Measurements from ENCODE around the gene KLKB1.
"Not testable (repeated sequence)": the region's sequence is repeated elsewhere in the genome, so short reads cannot be mapped to it uniquely, and the experiment has no call there.

The KLKB1 gene

DNA sequence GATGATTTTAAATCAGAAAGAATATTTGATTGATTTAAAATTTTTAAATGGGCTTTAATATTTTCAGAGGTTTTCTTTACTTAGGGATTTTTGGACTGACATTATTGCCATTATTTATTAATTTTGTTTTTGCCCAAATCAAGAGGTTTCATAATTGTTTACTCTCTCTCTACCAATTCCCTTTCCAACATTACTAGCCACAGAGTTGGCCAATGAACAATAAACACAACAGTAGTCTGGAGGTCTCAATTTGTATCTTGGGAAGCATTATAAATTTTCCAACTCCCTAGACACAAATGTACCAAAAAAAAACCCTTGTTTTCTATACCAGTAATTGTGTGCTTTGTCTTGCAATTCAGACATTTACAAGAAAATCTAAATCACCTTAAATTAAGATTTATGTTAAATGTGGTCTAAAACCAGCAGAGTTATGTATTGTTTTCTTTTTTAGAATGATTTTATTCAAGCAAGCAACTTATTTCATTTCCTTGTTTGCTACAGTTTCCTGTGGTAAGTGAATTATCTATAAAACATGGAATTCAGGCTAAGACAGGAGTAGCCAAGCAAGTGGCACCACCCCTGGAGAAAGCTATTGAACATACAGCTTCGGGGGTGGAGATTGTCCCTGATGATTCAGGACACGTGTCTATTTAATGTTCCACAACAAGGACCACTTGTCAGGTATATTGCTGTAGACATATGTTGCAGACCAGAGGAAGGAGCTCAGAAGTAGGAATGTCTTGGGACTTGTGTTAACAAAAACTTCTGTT, 622 bp downstream of the KLKB1 start:
- DNase-seq, result no peak

DNA sequence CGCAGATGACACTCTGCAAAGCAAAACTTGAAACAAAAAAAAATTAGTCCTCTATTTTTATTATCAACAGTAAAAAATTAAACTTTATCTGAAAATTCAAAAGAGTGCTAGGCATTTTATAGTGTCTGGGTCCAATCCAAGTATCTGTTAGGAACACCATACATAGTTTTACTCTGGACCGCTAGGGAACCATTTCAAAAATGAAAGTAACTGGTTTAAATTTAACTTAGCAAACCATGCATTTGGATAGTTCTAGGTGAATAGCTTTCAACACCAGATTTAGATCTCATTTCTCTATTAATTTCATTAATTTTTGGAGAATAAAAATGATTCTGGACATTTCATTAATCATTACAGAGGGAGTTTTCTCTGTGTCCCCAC, 1.2 kb downstream of the KLKB1 start:
- no peak for DNase-seq

DNA sequence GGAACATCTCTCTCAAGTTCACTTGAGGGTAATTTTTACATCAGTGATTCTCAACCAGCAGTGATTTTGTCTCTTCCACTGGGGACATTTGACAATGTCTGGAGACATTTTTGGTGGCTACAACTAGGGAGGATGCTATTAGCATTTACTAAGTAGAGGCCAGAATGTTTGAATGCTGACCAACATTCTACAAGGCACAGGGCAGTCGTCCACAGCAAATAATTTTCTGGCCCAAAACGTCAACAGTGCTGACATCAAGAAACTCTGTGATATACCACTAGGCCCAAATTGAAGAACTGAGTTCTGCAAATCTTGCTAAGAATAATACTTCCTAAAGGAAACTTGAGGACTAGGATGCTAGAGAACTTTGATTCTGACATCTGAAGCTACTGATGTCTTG, 7.1 kb downstream of the KLKB1 start:
- no peak for DNase-seq

DNA sequence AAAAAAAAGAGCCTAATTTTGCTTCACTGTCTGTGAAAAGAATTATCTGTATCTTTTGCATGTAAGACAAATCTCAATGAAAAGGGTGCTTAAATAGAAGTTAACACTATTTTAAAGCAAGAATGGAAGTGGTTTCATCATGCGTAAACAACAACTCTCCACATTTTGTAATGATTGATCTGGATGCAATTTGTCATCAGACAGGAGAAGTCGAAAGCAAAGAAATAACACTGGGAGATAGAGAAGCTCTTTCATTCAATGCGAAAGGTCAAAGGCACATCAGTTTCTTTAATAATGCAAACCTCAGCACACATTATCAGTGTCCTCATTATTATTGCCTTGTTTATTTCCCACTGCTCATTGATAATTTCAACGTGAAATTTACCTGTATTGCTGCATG, 8.8 kb downstream of the KLKB1 start:
- no peak for DNase-seq

DNA sequence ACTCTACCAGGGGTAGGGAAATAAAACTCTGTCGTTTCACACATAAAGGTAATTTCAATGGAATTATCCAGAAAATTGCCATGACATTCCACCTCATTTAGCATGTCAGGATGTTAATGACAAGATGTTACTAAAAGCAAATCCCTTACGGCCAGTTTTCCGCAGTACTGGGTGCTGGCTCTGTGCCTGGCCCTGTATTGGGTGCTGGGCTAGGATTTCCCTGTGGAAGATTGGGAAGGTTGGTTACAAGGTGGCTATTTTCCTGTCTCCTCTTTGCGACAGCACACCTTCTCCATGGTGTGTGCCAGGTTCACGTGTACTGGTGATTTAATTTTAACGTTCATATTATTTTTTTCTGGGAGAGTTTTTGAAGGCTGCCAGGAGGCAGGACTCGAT, 13.1 kb downstream of the KLKB1 start:
- DNase-seq, result no peak

DNA sequence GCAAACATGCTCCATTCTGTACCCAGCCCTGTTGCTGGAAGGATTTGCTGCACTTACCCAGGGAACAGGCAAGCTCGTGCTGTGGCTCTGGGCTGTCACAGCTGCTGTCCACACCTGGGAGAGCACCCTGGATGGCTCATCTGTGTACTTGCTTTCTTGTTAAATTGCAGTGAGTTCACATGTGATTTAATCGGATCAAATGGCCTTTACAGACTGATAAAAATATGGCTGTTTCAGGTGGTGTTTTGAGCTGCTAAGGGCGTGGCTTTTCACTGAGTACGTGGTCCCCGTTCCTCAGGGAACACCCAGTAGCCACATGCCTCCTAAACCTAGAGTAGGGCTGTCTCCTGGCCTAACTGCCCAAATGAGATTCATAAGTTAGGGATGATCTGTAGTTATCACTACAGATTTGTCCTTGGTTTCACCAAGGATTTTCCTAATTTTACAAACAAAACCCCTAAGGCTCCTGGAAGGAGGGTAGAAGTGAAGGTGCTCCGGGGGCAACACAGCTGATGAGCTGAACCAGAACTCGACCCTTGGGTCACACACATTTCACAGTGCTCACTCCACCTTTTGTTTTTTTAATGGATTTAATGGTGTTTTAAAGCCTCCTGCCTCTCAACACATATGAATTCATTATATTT, 13.7 kb downstream of the KLKB1 start:
- no peak for DNase-seq

DNA sequence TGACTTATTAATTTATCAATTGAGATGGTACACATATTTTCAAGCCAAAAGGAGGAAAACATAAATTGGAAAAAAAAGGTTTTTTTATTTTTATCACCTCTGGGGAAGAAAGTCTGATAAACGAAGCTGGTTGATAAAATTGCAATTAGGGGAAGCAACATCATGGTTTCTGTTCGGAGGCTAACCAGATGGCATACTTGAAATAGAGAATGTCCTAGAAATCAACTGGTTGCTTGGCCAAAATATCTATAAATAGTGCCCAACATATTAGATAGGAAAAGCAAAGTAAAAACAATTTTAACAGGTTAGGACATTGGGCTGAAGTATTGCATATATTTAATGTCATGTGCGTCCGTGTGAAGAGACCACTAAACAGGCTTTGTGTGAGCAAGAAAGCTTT, 14.3 kb downstream of the KLKB1 start:
- no peak for DNase-seq

DNA sequence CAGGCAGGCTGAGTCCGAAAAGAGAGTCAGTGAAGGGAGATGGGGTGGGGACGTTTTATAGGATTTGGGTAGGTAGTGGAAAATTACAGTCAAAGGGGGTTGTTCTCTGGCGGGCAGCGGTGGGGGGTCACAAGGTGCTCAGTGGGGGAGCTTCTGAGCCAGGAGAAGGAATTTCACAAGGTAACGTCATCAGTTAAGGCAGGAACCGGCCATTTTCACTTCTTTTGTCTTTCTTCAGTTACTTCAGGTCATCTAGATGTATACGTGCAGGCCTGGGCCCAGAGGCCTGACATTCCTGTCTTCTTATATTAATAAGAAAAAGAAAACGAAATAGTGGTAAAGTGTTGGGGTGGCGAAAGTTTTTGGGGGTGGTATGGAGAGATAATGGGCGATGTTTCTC, 14.7 kb downstream of the KLKB1 start:
- DNase-seq, result not testable (repeated sequence)

DNA sequence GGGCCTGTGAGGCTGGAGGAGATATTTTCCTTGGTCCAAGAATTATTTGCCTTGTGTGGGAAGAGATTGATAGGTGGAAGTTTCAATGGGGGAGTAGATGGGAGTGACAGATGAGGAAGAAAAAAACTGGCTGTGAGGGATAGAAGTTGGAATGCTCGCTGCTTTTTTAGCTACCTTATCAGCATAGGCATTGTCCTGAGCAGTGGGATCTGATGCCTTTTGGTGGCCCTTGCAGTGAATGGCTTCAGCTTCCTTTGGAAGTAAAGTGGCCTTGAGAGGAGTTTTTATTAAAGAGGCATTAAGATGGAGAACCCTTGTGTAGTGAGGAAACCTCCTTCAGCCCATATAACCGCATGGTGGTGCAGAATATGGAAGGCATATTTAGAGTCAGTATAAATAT, 16.0 kb downstream of the KLKB1 start:
- no peak for DNase-seq

DNA sequence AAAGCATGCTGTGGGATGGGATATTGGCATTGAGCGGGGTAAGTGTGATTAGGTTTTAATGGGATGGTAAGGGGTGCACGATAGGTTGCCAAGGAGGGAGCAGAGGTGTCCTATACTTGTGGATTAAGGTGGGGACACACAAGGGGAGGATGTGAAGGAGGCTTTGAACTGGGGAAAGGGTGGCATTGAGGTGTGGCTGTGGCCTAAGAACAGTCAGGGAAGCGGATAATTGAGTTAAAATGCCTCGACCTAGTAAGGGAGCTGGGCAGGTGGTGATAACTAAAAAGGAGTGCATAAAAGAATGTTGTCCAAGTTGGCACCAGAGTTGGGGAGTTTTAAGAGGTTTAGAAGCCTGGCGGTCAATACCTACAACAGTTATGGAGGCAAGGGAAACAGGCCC, 17.5 kb downstream of the KLKB1 start:
- DNase-seq, result no peak

DNA sequence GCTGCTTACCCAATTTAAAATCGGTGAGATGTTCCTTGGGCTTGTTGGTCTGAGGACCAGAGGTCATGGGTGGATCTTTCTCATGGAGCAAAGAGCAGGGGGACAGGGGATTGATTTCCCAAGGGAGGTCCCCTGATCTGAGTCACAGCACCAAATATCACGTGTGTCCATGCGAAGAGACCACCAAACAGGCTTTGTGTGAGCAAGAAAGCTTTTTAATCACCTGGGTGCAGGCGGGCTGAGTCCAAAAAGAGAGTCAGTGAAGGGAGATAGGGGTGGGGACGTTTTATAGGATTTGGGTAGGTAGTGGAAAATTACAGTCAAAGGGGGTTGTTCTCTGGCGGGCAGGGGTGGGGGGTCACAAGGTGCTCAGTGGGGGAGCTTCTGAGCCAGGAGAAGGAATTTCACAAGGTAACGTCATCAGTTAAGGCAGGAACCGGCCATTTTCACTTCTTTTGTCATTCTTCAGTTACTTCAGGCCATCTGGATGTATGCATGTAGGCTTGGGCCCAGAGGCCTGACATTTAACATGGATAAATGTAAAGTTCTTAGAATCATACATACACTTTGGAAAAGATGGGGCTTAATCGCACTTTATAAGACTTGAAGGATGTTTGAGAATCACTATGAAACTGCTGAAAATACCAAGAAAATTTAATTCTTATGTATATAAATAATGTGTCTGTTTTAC, 19.9 kb downstream of the KLKB1 start:
- not testable (repeated sequence) for DNase-seq

DNA sequence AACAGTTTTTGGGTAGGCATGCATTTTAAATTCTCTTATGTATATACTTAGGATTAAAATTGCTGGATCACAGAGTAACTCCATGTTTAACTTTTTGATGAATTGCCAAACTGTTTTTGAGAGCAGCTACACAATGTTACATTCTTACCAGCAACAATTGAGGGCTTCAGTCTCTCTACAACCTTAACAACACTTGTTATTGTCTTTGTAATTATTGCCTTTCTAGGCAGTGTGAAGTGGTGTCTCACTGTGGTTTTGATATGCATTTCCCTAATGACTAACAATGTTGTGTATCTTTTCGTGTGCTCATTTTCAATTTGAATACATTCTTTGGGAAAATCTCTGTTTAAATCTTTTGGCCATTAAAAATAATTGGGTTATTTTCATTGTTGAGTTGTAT, 21.3 kb downstream of the KLKB1 start:
- DNase-seq, result no peak

DNA sequence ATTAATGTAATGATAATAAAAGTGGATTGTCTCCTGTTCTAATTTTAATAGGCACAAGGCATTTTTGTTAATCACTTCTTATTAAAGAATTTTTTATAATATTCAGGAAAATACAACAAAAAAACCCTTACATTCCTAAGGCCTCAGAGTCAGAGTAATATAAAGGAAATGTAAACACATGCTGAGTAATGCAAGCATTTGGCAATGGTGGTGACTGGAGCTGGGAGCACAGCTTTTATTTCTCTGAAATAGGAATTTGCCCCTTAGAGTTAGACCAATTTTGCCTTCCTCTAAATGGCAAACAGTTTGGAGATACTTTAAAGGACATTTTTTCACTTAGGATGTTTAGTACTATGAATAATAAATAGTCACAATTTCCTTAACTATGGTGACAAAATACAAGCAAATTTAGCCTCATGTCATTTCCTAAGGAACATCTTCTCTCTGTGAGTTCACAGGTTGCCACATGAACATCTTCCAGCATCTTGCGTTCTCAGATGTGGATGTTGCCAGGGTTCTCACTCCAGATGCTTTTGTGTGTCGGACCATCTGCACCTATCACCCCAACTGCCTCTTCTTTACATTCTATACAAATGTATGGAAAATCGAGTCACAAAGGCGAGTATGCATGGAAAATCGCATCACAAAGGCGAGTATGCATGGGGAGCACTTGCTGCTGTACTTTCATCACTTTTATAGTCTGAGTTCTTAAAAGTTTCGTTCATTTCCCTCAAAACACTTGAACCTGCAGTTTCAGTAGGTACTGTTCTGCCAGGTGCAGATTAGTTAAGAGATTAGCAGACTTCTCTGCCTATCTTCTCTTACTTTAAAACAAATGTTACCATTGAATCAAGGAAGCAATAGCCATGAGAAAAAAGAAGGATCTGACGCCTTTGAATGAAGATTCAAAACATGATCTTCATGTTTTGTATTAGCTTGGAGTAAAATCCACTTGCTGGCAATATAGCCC, 22.8 kb downstream of the KLKB1 start:
- no peak for DNase-seq

DNA sequence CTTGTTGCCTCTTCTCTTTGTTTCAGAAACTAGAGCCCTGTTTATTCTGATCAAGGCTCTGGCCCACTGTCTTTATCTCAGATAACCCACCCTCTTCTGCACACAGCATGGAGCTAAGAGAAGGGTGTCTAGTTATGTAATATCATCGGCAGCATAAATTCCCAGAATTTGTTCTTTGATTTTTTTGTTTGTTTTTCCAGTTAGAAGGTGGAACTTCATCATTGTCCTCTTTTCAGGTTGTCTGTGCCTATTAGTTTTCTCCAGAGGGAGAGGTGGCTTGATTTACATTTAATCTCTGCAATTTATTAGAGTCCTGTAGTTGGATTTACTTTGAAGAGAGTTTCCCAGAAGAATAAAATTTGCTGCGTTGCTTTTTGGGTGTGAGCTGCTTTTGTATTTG, 23.5 kb downstream of the KLKB1 start:
- DNase-seq, result no peak

DNA sequence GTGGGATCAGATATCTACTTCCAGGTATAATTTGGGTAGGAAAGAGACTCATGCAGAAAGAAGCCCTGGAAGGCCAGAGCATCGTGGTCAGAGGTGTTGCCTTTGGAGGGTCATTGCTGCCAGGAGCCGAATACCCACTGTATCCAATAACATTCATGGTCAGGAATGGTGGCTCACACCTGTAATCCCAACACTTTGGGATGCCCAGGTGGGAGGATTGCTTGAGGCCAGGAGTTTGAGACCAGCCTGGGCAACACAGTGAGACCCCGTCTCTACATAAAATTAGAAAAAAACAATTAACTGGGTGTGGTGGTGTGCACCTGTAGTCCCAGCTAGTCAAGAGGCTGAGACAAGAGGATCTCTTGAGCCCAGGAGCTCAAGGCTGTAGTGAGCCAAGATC, 27.8 kb downstream of the KLKB1 start:
- no peak for DNase-seq

DNA sequence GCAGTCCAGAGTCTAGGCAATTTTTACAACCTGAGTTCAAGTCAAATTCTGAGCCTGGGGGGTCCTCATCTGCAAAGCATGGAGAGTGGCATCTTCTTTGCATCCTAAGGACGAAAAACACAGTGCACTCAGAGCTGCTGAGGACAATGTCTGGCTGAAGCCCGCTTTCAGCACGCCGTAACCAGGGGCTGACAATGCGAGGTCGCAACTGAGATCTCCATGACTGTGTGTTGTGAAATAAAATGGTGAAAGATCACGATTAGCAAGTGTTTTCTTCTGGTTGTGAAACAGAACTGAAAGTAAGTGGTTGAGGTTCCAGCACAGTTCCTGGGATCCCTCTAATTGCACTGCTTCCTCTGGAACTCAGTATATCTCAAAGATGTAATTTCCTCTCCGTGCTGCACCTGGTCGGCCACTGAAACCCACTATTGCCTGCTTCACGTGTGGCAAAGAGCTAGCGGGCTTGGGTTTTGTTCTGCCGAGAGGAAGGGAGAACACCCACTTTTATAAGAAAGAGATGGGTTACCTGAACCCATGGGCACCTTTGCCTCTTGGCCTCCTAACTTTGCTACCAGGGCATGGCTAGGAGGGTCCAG, 31.0 kb downstream of the KLKB1 start:
- no peak for DNase-seq

DNA sequence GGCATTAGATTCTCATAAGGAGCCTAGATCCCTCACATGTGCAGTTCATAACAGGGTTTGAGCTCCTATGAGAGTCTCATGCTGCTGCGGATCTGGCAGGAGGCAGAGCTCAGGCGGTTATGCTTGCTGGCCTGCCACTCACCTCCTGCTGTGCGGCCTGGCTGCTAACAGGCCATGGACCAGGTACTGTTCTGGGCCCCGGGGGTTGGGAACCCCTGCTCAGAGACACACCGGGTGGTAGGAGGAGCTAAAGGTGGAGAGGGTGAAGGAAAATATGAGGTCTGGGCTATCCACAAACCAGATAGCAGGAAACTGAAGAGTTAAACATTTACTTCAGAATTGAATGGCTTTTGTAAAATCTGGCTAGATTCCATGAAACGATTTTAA, 32.8 kb downstream of the KLKB1 start:
- DNase-seq, result no peak

DNA sequence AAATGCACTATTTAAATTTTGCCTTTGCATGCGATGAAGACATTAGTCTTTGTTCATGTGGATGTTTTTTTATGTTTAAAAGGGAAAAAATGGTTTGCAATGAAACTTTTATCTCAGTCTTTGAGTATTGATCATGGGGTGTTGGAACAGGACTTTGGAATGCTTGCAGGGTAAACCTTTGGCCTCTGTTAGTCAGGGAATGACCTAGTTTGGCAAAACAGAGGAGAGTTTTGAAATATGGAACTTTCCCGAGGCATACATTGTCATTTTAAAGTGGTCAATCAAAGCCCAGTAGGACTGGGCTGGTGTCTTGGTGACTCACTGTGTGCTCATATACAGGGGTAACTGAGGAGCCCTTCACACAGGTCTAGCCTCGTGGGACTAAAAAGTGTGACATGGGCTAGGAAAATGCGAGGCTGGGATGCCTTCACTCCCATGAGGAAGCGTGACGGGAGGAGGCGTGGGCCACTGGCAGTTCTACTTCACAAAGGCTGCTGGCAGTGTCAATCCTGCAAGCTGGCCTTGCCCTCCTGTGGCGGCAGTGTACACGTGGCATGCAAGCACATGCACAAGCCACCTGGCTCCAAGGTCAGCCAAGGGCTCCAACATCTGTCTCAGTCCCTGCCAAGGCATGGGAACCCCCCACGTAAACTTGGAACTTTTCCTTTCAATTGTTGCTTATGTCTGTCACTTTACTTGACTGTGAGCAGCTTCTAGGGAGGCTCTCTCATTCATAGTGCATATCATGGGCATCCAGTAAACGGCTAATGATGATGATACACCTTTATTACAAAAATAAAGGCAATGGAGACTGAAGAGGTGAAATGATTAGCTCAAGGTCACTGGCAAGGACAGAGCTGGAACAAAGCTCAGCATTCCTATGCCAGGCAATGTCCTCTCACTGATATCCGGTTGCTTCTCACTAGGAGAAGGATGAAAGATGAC, 33.5 kb downstream of the KLKB1 start:
- DNase-seq, result no peak

DNA sequence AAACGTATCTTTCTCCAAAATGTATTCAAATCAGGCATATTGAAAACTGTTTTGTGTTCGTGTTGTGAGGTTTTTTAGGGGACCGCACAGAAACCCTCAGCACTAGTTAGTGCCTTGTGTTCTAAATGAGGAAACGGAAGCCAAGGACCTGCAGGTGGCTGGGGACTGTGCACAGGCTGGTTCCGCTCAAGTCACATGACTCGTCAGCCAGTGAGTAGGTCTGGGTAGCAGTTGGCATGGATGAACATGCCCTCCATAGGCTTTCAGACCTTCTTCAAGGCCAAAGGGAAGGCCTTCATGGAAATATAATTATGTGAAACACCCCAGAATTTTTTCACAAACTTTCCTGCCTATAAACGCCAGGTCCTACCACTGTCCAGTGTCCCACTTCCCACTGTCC, 37.4 kb downstream of the KLKB1 start:
- DNase-seq, result no peak

DNA sequence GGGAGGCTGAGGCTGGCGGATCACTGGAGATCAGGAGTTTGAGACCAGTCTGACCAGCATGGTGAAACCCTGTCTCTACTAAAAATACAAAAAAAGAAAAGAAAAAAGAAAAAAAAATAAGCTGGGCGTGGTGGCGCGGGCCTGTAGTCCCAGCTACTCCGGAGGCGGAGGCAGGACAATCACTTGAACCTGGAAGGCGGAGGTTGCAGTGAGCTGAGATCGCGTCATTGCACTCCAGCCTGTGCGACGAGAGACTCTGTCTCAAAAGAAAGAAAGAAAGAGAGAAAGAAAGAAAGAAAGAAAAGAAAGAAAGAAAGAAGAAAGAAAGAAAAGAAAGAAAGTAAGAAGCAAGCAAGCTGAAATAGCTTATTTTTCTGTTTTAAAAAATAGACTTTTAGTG, 37.9 kb downstream of the KLKB1 start:
- DNase-seq, result not testable (repeated sequence)

Measured in GDM1 (cell line).